Amniotic epithelial cell (primary cell): ENCODE data around the gene SPR.
"Not testable (repeated sequence)": the region's sequence is repeated elsewhere in the genome, so short reads cannot be mapped to it uniquely, and the experiment has no call there.

Experiments
- DNase-seq: peaks from one replicate; pipeline ENCODE4 v3.0.0-alpha.2; 2010; ENCODE audit warnings: low read depth

SPR gene

GRCh38 chr2:72889991-72890390 lies 2.8 kb downstream of the SPR start:
- no peak for DNase-seq

GRCh38 chr2:72891091-72891818 lies 4.0 kb downstream of the SPR start:
- DNase-seq, result no peak

GRCh38 chr2:72892506-72893173 lies 5.4 kb downstream of the SPR start:
- DNase-seq, result peak; percentile 63

- DNase-seq, result peak; percentile 47
These were observed 6.5 kb downstream of the SPR start for GRCh38 chr2:72893594-72894319.

GRCh38 chr2:72894514-72894913 lies 7.3 kb downstream of the SPR start:
- DNase-seq, result no peak

GRCh38 chr2:72895154-72895553 lies 7.9 kb downstream of the SPR start:
- DNase-seq, result no peak

GRCh38 chr2:72895759-72896281 lies 8.6 kb downstream of the SPR start:
- DNase-seq, result peak; percentile 47

GRCh38 chr2:72896446-72896845 lies 9.2 kb downstream of the SPR start:
- no peak for DNase-seq

GRCh38 chr2:72897785-72898584 lies 10.8 kb downstream of the SPR start:
- DNase-seq, result no peak

- DNase-seq, result no peak
These were observed 11.3 kb downstream of the SPR start for GRCh38 chr2:72898585-72898906.

- no peak for DNase-seq
These were observed 13.1 kb downstream of the SPR start for GRCh38 chr2:72900191-72900825.

- DNase-seq, result no peak
These were observed 14.2 kb downstream of the SPR start for GRCh38 chr2:72901426-72901825.

- not testable (repeated sequence) for DNase-seq
These were observed 20.2 kb downstream of the SPR start for GRCh38 chr2:72907369-72907768.

GRCh38 chr2:72908741-72909140 lies 21.5 kb downstream of the SPR start:
- no peak for DNase-seq

GRCh38 chr2:72911256-72911655 lies 24.0 kb downstream of the SPR start:
- DNase-seq, result no peak

GRCh38 chr2:72913486-72914205 lies 26.4 kb downstream of the SPR start:
- no peak for DNase-seq

GRCh38 chr2:72914206-72914559 lies 27.0 kb downstream of the SPR start:
- no peak for DNase-seq

- no peak for DNase-seq
These were observed 27.5 kb downstream of the SPR start for GRCh38 chr2:72914589-72915319.

GRCh38 chr2:72915320-72915906 lies 28.2 kb downstream of the SPR start:
- no peak for DNase-seq
